Transverse colon (tissue), 4 donors: Measurements from ENCODE around the gene SCRN3. TPM values are rescaled to one million over a fixed set of nuclear protein-coding genes. Genes with fewer than 3 reads are reported as not detected.
"Not testable (repeated sequence)": the region's sequence is repeated elsewhere in the genome, so short reads cannot be mapped to it uniquely, and the experiment has no call there.

ENCODE experiments used
- DNase-seq: peaks from one replicate; pipeline ENCODE4 v3.0.0-alpha.2; 2019
- H3K27ac ChIP-seq, 4 donors: fragments of 200-600 bp; sonication (generic); 2 replicates each; pipeline ENCODE4 v1.5.1; 2016 to 2018; ENCODE audit warnings: inconsistent platforms in 4 of 4
- H3K27me3 ChIP-seq: fragments of 200-600 bp; sonication (generic); 2 replicates; pipeline ENCODE4 v1.5.1; 2017; ENCODE audit warnings: inconsistent platforms
- H3K36me3 ChIP-seq, 4 donors: fragments of 200-600 bp; sonication (generic); 2 replicates each; pipeline ENCODE4 v1.5.1; 2017 to 2019; ENCODE audit warnings: inconsistent platforms in 4 of 4
- H3K4me1 ChIP-seq, 4 donors: fragments of 200-600 bp; sonication (generic); 2 replicates each; pipeline ENCODE4 v1.5.1; 2017 to 2020; ENCODE audit warnings: inconsistent platforms in 4 of 4
- H3K4me3 ChIP-seq, 4 donors: fragments of 200-600 bp; sonication (generic); 1 replicate in 1 of 4; 2 replicates in 3 of 4; pipeline versions ENCODE4 v1.5.1 to v1.6.1; 2017 to 2019; ENCODE audit warnings: inconsistent platforms in 4 of 4
- H3K9me3 ChIP-seq, 2 donors: fragments of 200-600 bp; sonication (generic); 2 replicates each; pipeline ENCODE4 v1.5.1; 2017 to 2019; ENCODE audit warnings: inconsistent platforms in 2 of 2
- CTCF ChIP-seq, 5 experiments: fragments of 200-600 bp in 3 of 5; fragments of 450-650 bp in 2 of 5; sonication (generic) in 3 of 5; IDR thresholded peaks; 1 replicate in 2 of 5; 2 replicates in 3 of 5; pipeline ENCODE4 v1.5.1; 2016 to 2017; ENCODE audit warnings: antibody characterized with exemption in 5 of 5, inconsistent platforms in 3 of 5, mild to moderate bottlenecking in 2 of 5, moderate library complexity in 1 of 5
- EP300 ChIP-seq: sonication (generic); formaldehyde crosslinking; IDR thresholded peaks from one replicate; pipeline ENCODE4 v1.6.1; 2017; ENCODE audit warnings: antibody characterized with exemption, low read depth
- POLR2A ChIP-seq: fragments of 450-650 bp; IDR thresholded peaks from one replicate; pipeline ENCODE4 v1.6.1; 2016; ENCODE audit warnings: antibody characterized with exemption, mild to moderate bottlenecking, moderate library complexity
- POLR2AphosphoS5 ChIP-seq, 3 donors: sonication (generic); formaldehyde crosslinking; IDR thresholded peaks; one replicate each; pipeline ENCODE4 v1.6.1; 2016; ENCODE audit warnings: antibody characterized with exemption in 3 of 3
- WGBS, 2 donors: methylation state at CpG; one replicate each; pipeline ENCODE4 v1.1.5; 2018; ENCODE audit warnings: low coverage in 1 of 2; 5-methylcytosine and 5-hydroxymethylcytosine counted together
- in situ Hi-C, 4 donors: fragments of 200-750 bp; cut with MboI; loops; one replicate each; pipeline versions ENCODE4 v1.15.0 to v1.15.1; 2017; ENCODE audit warnings: low sequenced_read_pairs in 3 of 4, low pct_ligation_motif_present in 1 of 4, low pct_unique_long_range_greater_than_20kb in 1 of 4
- intact Hi-C: fragments of 100-400 bp; cut with DNase I; formaldehyde crosslinking; loops from one replicate; pipeline ENCODE4 v1.15.1; 2023; ENCODE audit warnings: low total_unique reads
- total RNA-seq, 4 donors: library from RNA; depleted of rRNA; stranded (reverse); fragments of >200 nt; gene quantifications; one replicate each; pipeline ENCODE4 v1.1.0, GENCODE V29; 2016

SCRN3 gene
- total RNA-seq, 4 donors from 2014 or later, result 24.5 to 32.7 (median 30.2) TPM

GRCh38 chr2:174368691-174369090 lies 26.8 kb upstream of the SCRN3 start:
- Histone ChIP-seq H3K9me3 (no peaks in the 10 kb centered on the region), H3K27ac (no peak overlapping the region), H3K36me3 (peaks cover 0 to 58% (median 20%) of the 10 kb centered on the region in 4 donors), H3K4me3 (no peak overlapping the region), H3K27me3 (no peaks in the 10 kb centered on the region), H3K4me1 (no peaks in the 10 kb centered on the region)
- TF ChIP-seq CTCF (IDR thresholded peaks at IDR 0.05) (no peak), POLR2AphosphoS5 (IDR thresholded peaks at IDR 0.05) (no peak)
- WGBS, 2 donors, result 86 to 91% methylated on average over 1 of the region's 1 CpG
- DNase-seq, result no peak
- intact Hi-C loops, result no loop called here
- in situ Hi-C loops, result no loop called here

- DNase-seq, result no peak
- intact Hi-C loops (no loop called here), in situ Hi-C loops (no loop called here)
- Histone ChIP-seq H3K36me3 (peaks cover 2 to 72% (median 36%) of the 10 kb centered on the region in 4 donors), H3K9me3 (no peaks in the 10 kb centered on the region), H3K27ac (no peak overlapping the region), H3K4me3 (no peak overlapping the region), H3K27me3 (no peaks in the 10 kb centered on the region), H3K4me1 (no peaks in the 10 kb centered on the region)
- 75 to 82% methylated on average over 2 of the region's 2 CpGs for WGBS, 2 donors
- no peak for TF ChIP-seq CTCF (IDR thresholded peaks at IDR 0.05)
- TF ChIP-seq EP300, result no peak
- no peak for TF ChIP-seq POLR2A
- TF ChIP-seq POLR2AphosphoS5 (IDR thresholded peaks at IDR 0.05), result no peak
These were observed 18.6 kb upstream of the SCRN3 start for GRCh38 chr2:174376967-174377366.

- no peak overlapping the region for H3K27ac ChIP-seq
- peaks cover under 1 to 60% (median 24%) of the 10 kb centered on the region in 4 donors for H3K36me3 ChIP-seq
- intact Hi-C loops, result no loop called here
These were observed 11.7 kb upstream of the SCRN3 start for GRCh38 chr2:174383796-174384195.

GRCh38 chr2:174385201-174385600 lies 10.3 kb upstream of the SCRN3 start:
- H3K4me3 ChIP-seq, result no peak overlapping the region
- TF ChIP-seq EP300 (no peak), CTCF (IDR thresholded peaks at IDR 0.05) (no peak), POLR2A (no peak), POLR2AphosphoS5 (IDR thresholded peaks at IDR 0.05) (no peak)
- no peaks in the 10 kb centered on the region for H3K27me3 ChIP-seq
- in situ Hi-C loops (no loop called here), intact Hi-C loops (no loop called here)
- no peaks in the 10 kb centered on the region for H3K9me3 ChIP-seq
- peaks cover 0 to 10% (median under 1%) of the 10 kb centered on the region in 4 donors for H3K4me1 ChIP-seq
- H3K27ac ChIP-seq, result no peak overlapping the region
- peaks cover 0 to 47% (median 17%) of the 10 kb centered on the region in 4 donors for H3K36me3 ChIP-seq
- DNase-seq, result no peak
- WGBS, 2 donors, result 82 to 85% methylated on average over 3 of the region's 3 CpGs

More at GRCh38 chr2:174383796-174384195, 11.7 kb upstream of the SCRN3 start:
- WGBS, 2 donors, result 66 to 89% methylated on average over 1 of the region's 1 CpG
- Histone ChIP-seq H3K9me3 (no peaks in the 10 kb centered on the region), H3K4me1 (no peaks in the 10 kb centered on the region), H3K4me3 (no peak overlapping the region), H3K27me3 (no peaks in the 10 kb centered on the region)
- DNase-seq, result no peak
- in situ Hi-C loops, result no loop called here
- no peak for TF ChIP-seq CTCF (IDR thresholded peaks at IDR 0.05)
- no peak for TF ChIP-seq POLR2A
- no peak for TF ChIP-seq EP300
- TF ChIP-seq POLR2AphosphoS5 (IDR thresholded peaks at IDR 0.05), result no peak

GRCh38 chr2:174388706-174389105 lies 6.8 kb upstream of the SCRN3 start:
- H3K4me3 ChIP-seq, intact Hi-C loops, H3K27ac ChIP-seq, H3K27me3 ChIP-seq, in situ Hi-C loops, H3K9me3 ChIP-seq, DNase-seq: not testable (repeated sequence)
- WGBS, 2 donors, result 86 to 100% methylated on average over 1 to 3 of the region's 3 CpGs
- Histone ChIP-seq H3K36me3 (peaks cover 0 to 34% (median 7%) of the 10 kb centered on the region in 4 donors), H3K4me1 (peaks cover 6 to 42% (median 16%) of the 10 kb centered on the region in 4 donors)
